Colonic mucosa (tissue), 4 donors: ENCODE data around the gene MYLK3. TPM values are rescaled to one million over a fixed set of nuclear protein-coding genes. Genes with fewer than 3 reads are reported as not detected.
A peak's percentile ranks its signal among the peaks of the same experiment; 100 is the strongest.

Experiments used
- DNase-seq: peaks from one replicate; pipeline ENCODE4 v3.0.0-alpha.2; 2020
- H3K27ac ChIP-seq: fragments of 200-600 bp; one replicate; pipeline ENCODE4 v1.8.0; 2021
- H3K27me3 ChIP-seq: fragments of 200-600 bp; one replicate; pipeline ENCODE4 v1.8.0; 2021
- H3K36me3 ChIP-seq: fragments of 200-600 bp; one replicate; pipeline ENCODE4 v1.8.0; 2021
- H3K4me1 ChIP-seq: fragments of 200-600 bp; one replicate; pipeline ENCODE4 v1.8.0; 2021; ENCODE audit warnings: mild to moderate bottlenecking
- H3K4me3 ChIP-seq: fragments of 200-600 bp; one replicate; pipeline ENCODE4 v1.8.0; 2021
- H3K9ac ChIP-seq, 2 donors: one replicate each; pipeline ENCODE4 v1.7.0; 2013; ENCODE audit warnings: control low read depth in 2 of 2, low read depth in 2 of 2, low read length in 2 of 2
- H3K9me3 ChIP-seq: fragments of 200-600 bp; one replicate; pipeline ENCODE4 v1.8.0; 2021
- intact Hi-C: fragments of 100-400 bp; cut with DNase I; formaldehyde crosslinking; loops from one replicate; pipeline ENCODE4 v1.14.1; 2022
- total RNA-seq, 2 donors: library from RNA; stranded (reverse); fragmentation: NEBNext Ultra II Directional in 1 of 2; extraction: Animal tissue kit (Norgen Biotek cat#: 25700) in 1 of 2; gene quantifications; one replicate each; pipeline ENCODE4 v1.2.1, GENCODE V29; 2021
- TF ChIP-seq, protein P1 (sequence below): fragments of 200-600 bp; IDR thresholded peaks from one replicate; pipeline ENCODE4 v1.8.0; 2022; ENCODE audit warnings: antibody characterized with exemption, mild to moderate bottlenecking
- donor health status: healthy.
- donor health status: DM: no; HTN: no; CAD: no.
- donor health status: DM: no; HTN: no; CAD: no.

MYLK3 gene
- total RNA-seq, 2 donors from 2014 or later, result 0.58 TPM; not detected in 1

DNA sequence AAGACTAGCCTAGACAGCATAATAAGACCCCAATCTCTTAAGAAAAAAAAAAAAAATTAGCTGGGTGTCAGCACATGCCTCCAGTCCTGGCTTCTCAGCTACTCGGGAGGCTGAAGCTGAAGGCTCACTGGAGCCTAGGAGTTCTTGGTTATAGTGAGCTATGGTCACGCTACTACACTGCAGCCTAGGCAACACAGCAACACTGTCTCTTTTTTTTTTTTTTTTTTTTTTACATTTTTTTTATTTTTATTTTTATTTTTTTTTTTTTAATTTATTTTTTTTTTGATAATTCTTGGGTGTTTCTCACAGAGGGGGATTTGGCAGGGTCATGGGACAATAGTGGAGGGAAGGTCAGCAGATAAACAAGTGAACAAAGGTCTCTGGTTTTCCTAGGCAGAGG lies 54.5 kb downstream of the MYLK3 start:
- intact Hi-C loops, result loop anchor here (5.0 kb wide), 1 partner anchor 109 kb away; no protein-coding TSS in a partner anchor
- Histone ChIP-seq H3K9me3 (no peaks in the 10 kb centered on the region), H3K9ac (no peak overlapping the region), H3K27ac (no peak overlapping the region), H3K36me3 (no peaks in the 10 kb centered on the region), H3K4me3 (no peak overlapping the region), H3K4me1 (peaks cover 10% of the 10 kb centered on the region), H3K27me3 (no peaks in the 10 kb centered on the region)
- TF ChIP-seq, protein P1, sequence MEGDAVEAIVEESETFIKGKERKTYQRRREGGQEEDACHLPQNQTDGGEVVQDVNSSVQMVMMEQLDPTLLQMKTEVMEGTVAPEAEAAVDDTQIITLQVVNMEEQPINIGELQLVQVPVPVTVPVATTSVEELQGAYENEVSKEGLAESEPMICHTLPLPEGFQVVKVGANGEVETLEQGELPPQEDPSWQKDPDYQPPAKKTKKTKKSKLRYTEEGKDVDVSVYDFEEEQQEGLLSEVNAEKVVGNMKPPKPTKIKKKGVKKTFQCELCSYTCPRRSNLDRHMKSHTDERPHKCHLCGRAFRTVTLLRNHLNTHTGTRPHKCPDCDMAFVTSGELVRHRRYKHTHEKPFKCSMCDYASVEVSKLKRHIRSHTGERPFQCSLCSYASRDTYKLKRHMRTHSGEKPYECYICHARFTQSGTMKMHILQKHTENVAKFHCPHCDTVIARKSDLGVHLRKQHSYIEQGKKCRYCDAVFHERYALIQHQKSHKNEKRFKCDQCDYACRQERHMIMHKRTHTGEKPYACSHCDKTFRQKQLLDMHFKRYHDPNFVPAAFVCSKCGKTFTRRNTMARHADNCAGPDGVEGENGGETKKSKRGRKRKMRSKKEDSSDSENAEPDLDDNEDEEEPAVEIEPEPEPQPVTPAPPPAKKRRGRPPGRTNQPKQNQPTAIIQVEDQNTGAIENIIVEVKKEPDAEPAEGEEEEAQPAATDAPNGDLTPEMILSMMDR, result no peak
- no peak for DNase-seq

DNA sequence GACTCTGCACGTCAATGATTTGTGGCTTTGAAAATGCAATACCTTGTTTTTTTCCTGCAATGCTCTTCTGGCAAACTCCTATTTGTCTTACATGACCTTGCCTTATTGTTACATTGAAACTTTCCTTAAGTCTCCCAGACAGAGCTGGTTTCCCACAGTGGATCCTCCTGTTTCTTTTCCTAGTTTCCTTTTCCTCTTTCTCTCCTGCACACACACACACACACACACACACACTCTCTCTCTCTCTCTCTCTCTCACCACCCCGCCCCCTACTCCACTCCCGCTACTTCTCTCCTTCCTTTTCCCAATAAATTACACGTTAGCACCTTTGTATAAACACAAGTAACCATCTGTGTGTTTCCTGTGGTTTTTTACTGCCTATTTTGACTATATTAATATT lies 56.4 kb downstream of the MYLK3 start:
- no peaks in the 10 kb centered on the region for H3K36me3 ChIP-seq
- intact Hi-C loops, result loop anchor here (5.0 kb wide), 1 partner anchor 111 kb away; no protein-coding TSS in a partner anchor
- no peak overlapping the region for H3K9ac ChIP-seq
- H3K4me1 ChIP-seq, result peaks cover 17% of the 10 kb centered on the region
- DNase-seq, result no peak
- H3K27ac ChIP-seq, result no peak overlapping the region
- no peak overlapping the region for H3K4me3 ChIP-seq
- no peaks in the 10 kb centered on the region for H3K9me3 ChIP-seq
- TF ChIP-seq, protein P1, result no peak
- no peaks in the 10 kb centered on the region for H3K27me3 ChIP-seq

DNA sequence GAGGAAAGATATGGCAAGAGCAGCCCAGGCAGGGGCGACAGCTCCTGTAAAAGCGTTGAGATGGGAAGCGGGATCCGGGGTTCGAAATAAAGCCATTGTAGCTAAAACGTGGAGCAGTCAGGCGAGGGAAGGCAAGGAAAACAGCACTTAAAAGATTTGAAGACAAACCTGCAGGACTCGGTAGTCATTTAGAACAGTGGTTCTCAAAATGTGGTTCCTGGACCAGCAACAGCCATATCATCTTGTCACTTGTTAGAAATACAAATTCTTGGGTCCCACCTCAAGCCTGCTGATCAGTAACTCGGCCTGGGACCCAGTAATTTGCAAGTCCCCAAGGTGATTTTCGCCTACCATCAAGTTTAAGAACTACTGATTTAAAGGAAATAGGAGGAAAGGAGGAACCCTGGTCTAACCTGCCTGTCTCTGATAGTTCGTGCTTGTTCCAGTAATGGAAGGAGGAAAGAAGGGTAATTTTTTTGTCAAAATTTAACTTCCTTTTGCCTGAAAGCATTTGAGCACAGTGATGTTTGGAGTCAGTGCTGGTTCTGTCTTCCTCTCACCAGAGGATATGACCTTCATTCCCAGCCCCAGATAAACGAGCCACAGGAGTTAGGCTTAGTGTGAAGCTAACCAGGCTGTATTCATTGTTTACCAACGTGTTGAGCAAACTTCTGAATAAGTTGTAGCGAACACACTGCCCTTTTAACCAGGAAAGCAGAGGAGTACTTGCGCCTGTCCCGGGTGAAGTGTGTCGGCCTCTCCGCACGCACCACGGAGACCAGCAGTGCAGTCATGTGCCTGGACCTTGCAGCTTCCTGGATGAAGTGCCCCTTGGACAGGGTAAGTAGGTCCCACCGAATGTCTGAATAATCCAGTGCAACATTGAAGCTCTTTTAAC lies 57.6 kb downstream of the MYLK3 start:
- Histone ChIP-seq H3K4me1 (peaks cover 21% of the 10 kb centered on the region), H3K27me3 (no peaks in the 10 kb centered on the region), H3K27ac (peak overlapping the region; percentile 93), H3K4me3 (peak overlapping the region; percentile 94), H3K36me3 (no peaks in the 10 kb centered on the region), H3K9ac (peak overlapping the region in 1 of 2 donors; percentile 76), H3K9me3 (no peaks in the 10 kb centered on the region)
- intact Hi-C loops, result loop anchor here (5.0 kb wide), 1 partner anchor 112 kb away; no protein-coding TSS in a partner anchor
- peak; percentile 27 for DNase-seq
- TF ChIP-seq, protein P1, result no peak

DNA sequence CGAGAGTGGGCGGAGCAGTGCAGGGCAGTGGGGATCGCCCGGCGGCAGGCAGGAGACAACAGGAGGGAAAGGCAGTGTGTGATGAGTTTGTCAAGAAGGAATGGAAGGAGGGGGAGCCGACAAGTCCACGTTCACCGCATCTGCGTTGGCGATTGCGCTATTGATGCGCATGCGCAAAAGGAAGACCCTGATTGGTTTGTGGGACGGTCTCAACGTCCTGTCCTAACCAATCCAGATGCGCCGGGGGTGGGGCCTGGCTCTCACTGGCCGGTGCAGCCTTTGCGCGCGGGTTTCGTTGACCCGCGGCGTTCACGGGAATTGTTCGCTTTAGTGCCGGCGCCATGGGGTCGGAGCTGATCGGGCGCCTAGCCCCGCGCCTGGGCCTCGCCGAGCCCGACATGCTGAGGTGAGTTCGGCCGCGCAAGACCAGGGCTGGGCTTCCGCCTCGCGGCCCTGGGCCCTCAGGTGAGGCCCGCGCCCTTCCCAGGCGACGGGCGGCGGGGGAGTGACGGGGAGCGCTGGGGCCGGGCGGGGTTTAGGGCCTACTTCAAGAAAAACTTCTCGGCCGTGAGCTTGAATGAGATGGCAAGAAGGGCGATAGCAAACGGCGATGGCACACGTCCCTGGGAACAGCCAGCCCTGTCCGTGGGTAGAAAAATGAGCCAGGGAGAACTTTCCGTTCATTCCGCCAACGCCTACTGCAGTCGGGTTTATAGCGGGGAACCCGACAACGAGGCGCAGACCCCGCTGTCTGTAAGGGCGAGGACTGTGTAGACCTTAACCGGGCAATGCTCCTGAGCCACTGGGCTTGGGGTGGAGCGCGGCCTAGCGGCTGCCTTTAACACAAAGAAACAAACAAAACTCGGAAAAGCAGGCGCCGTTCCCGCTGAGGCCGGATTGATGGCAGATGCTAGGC lies 58.5 kb downstream of the MYLK3 start, which contains the start of gene ORC6:
ORC6 (plus strand) TSS at position 295 of the 916 bp plus-strand sequence; CDS start at position 342, 47 bp downstream.
- intact Hi-C loops, result loop anchor here (5.0 kb wide), 1 partner anchor 113 kb away; no protein-coding TSS in a partner anchor
- Histone ChIP-seq H3K36me3 (no peaks in the 10 kb centered on the region), H3K27ac (peak within 1 kb of the TSS; percentile 93), H3K27me3 (no peaks in the 10 kb centered on the region), H3K9ac (peak within 1 kb of the TSS; percentile 77 to 88), H3K4me3 (peak within 1 kb of the TSS; percentile 94), H3K9me3 (no peaks in the 10 kb centered on the region), H3K4me1 (peaks cover 21% of the 10 kb centered on the region)
- TF ChIP-seq, protein P1, result peak; percentile 18
- peak; percentile 98 for DNase-seq
